ENCODE measurements around the gene PDPK1. TPM values are rescaled to one million over a fixed set of nuclear protein-coding genes. Genes with fewer than 3 reads are reported as not detected.
"Not testable (repeated sequence)": the region's sequence is repeated elsewhere in the genome, so short reads cannot be mapped to it uniquely, and the experiment has no call there.

Gene PDPK1
- total and polyA plus RNA-seq, 10 donors = 6.2 to 74.5 (median 48.7) TPM

GRCh38 chr16:2539845-2540458 is 2.1 kb downstream of the PDPK1 start:
- TF ChIP-seq CTCF (IDR thresholded peaks at IDR 0.05 in 8 of 11, conservative IDR thresholded peaks at IDR 0.05 in 3 of 11) = peak in 6 of 11 experiments; percentile 21 to 52 (median 44)
- WGBS, 5 donors = 30 to 55% (median 39%) methylated on average over 12 to 14 of the region's 14 CpGs
- H3K27me3 ChIP-seq (replicated peaks in 1 of 7); intact Hi-C loops (cut with DNase I; ENCODE audit: low total_unique reads); H3K9me3 ChIP-seq: not testable (repeated sequence)
- peak; percentile 81 for DNase-seq
- H3K4me1 ChIP-seq = peaks cover 30 to 79% (median 61%) of the 10 kb centered on the region in 6 donors
- H3K27ac ChIP-seq = peak overlapping the region in 7 of 8 donors; percentile 15 to 94 (median 68)
- H3K4me3 ChIP-seq = peak overlapping the region in 2 of 8 donors; percentile 2 to 87
- H3K36me3 ChIP-seq = peaks cover 0 to 29% (median 0%) of the 10 kb centered on the region in 6 donors

- peak in 1 of 3 donors; percentile 56 for TF ChIP-seq POLR2AphosphoS5 (IDR thresholded peaks at IDR 0.05)
- H3K27me3 ChIP-seq (replicated peaks in 1 of 7); H3K9me3 ChIP-seq; intact Hi-C loops (cut with DNase I; ENCODE audit: low total_unique reads): not testable (repeated sequence)
- Histone ChIP-seq H3K27ac (peak overlapping the region in 5 of 8 donors; percentile 62 to 94 (median 70)), H3K4me1 (peaks cover 30 to 82% (median 62%) of the 10 kb centered on the region in 6 donors), H3K36me3 (peaks cover 0 to 38% (median 0%) of the 10 kb centered on the region in 6 donors), H3K4me3 (peak overlapping the region in 1 of 8 donors; percentile 87)
- WGBS, 5 donors = 26 to 60% (median 43%) methylated on average over 1 to 4 of the region's 4 CpGs
- DNase-seq = peak; percentile 63
Measured at GRCh38 chr16:2540912-2541311, 3.1 kb downstream of the PDPK1 start.

- Histone ChIP-seq H3K36me3 (peaks cover 0 to 43% (median 0%) of the 10 kb centered on the region in 6 donors), H3K27ac (peak overlapping the region in 5 of 8 donors; percentile 62 to 94 (median 70)), H3K4me1 (peaks cover 30 to 82% (median 61%) of the 10 kb centered on the region in 6 donors), H3K4me3 (peak overlapping the region in 1 of 8 donors; percentile 87)
- DNase-seq = peak; percentile 76
- H3K9me3 ChIP-seq; intact Hi-C loops (cut with DNase I; ENCODE audit: low total_unique reads); H3K27me3 ChIP-seq (replicated peaks in 1 of 7): not testable (repeated sequence)
- TF ChIP-seq POLR2AphosphoS5 (IDR thresholded peaks at IDR 0.05) = peak in 1 of 3 donors; percentile 8
- 39 to 53% (median 47%) methylated on average over 5 to 6 of the region's 6 CpGs for WGBS, 5 donors
Measured at GRCh38 chr16:2541409-2541808, 3.6 kb downstream of the PDPK1 start.

- DNase-seq = peak; percentile 34
Measured at GRCh38 chr16:2543771-2544170, 6.0 kb downstream of the PDPK1 start.

GRCh38 chr16:2550283-2550878 is 12.6 kb downstream of the PDPK1 start:
- H3K4me1 ChIP-seq = peaks cover 0 to 19% (median 13%) of the 10 kb centered on the region in 6 donors
- H3K27ac ChIP-seq; H3K9me3 ChIP-seq; H3K4me3 ChIP-seq; intact Hi-C loops (cut with DNase I; ENCODE audit: low total_unique reads); DNase-seq; H3K27me3 ChIP-seq (replicated peaks in 1 of 7): not testable (repeated sequence)
- WGBS, 5 donors = 50 to 75% methylated on average over 1 of the region's 14 CpGs; no CpG with 5 or more reads in 3 of the 5 donors
- peaks cover 0 to 11% (median 0%) of the 10 kb centered on the region in 6 donors for H3K36me3 ChIP-seq

More at GRCh38 chr16:2543771-2544170, 6.0 kb downstream of the PDPK1 start:
- H3K36me3 ChIP-seq = peaks cover 0 to 44% (median 0%) of the 10 kb centered on the region in 6 donors
- H3K27me3 ChIP-seq (replicated peaks in 1 of 7); H3K9me3 ChIP-seq; intact Hi-C loops (cut with DNase I; ENCODE audit: low total_unique reads); H3K27ac ChIP-seq; H3K4me3 ChIP-seq: not testable (repeated sequence)
- WGBS, 5 donors = 90 to 96% (median 96%) methylated on average over 13 to 14 of the region's 14 CpGs
- peaks cover 24 to 71% (median 51%) of the 10 kb centered on the region in 6 donors for H3K4me1 ChIP-seq

GRCh38 chr16:2551420-2551889 is 13.6 kb downstream of the PDPK1 start:
- H3K4me1 ChIP-seq; H3K36me3 ChIP-seq; H3K27ac ChIP-seq; H3K9me3 ChIP-seq; intact Hi-C loops (cut with DNase I; ENCODE audit: low total_unique reads); DNase-seq; H3K27me3 ChIP-seq (replicated peaks in 1 of 7); H3K4me3 ChIP-seq: not testable (repeated sequence)
- WGBS, 5 donors = 71 to 86% (median 79%) methylated on average over 11 to 17 of the region's 17 CpGs

GRCh38 chr16:2554709-2555425 is 17.0 kb downstream of the PDPK1 start:
- no CpG with 5 or more reads among the region's 13 CpGs for WGBS, 5 donors
- H3K27me3 ChIP-seq (replicated peaks in 1 of 7); H3K27ac ChIP-seq; intact Hi-C loops (cut with DNase I; ENCODE audit: low total_unique reads); H3K4me3 ChIP-seq; H3K4me1 ChIP-seq; DNase-seq; H3K9me3 ChIP-seq; H3K36me3 ChIP-seq: not testable (repeated sequence)

- intact Hi-C loops (cut with DNase I; ENCODE audit: low total_unique reads); H3K36me3 ChIP-seq: not testable (repeated sequence)
- WGBS, 5 donors = 90 to 98% (median 96%) methylated on average over 4 to 6 of the region's 15 CpGs; no CpG with 5 or more reads in 2 of the 5 donors
Measured at GRCh38 chr16:2557150-2557549, 19.3 kb downstream of the PDPK1 start.

GRCh38 chr16:2560131-2560797 is 22.4 kb downstream of the PDPK1 start:
- H3K4me3 ChIP-seq; H3K9me3 ChIP-seq; H3K36me3 ChIP-seq; intact Hi-C loops (cut with DNase I; ENCODE audit: low total_unique reads); H3K27me3 ChIP-seq (replicated peaks in 1 of 7); H3K4me1 ChIP-seq: not testable (repeated sequence)
- 15 to 51% (median 35%) methylated on average over 6 to 9 of the region's 17 CpGs for WGBS, 5 donors
- peak overlapping the region in 3 of 8 donors; percentile 46 to 64 (median 52) for H3K27ac ChIP-seq
- DNase-seq = peak; percentile 41

More at GRCh38 chr16:2557150-2557549, 19.3 kb downstream of the PDPK1 start:
- H3K27me3 ChIP-seq (replicated peaks in 1 of 7); H3K4me3 ChIP-seq; H3K9me3 ChIP-seq; H3K27ac ChIP-seq; H3K4me1 ChIP-seq: not testable (repeated sequence)
- peak; percentile 6 for DNase-seq

Measured in spleen (tissue), 11 donors.